Fibroblast of gingiva (primary cell): ENCODE measurements around the gene CD22.

Experiments used
- DNase-seq: peaks from one replicate; pipeline ENCODE4 v3.0.0-alpha.2; 2011; ENCODE audit warnings: low read depth

The CD22 gene

DNA sequence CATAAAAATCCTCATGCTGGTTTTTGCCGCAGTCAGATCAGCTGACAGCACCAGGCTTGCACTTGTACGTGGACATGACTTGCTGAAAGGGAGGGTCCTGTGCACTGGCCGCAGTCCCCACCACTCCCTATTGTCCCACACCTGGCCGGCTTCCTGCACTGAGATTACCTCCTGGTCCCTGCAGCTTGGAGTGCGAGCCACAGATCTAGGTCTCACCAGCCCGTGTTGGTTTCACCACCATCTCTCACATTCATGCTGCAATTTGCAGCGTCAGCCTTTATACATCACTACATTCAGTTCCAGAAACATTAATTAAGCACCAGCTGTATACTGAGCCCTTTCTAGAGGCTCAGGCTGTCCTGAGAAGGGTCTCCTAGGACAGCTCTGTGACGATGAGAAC, 15.0 kb upstream of the CD22 start:
- DNase-seq: no peak

DNA sequence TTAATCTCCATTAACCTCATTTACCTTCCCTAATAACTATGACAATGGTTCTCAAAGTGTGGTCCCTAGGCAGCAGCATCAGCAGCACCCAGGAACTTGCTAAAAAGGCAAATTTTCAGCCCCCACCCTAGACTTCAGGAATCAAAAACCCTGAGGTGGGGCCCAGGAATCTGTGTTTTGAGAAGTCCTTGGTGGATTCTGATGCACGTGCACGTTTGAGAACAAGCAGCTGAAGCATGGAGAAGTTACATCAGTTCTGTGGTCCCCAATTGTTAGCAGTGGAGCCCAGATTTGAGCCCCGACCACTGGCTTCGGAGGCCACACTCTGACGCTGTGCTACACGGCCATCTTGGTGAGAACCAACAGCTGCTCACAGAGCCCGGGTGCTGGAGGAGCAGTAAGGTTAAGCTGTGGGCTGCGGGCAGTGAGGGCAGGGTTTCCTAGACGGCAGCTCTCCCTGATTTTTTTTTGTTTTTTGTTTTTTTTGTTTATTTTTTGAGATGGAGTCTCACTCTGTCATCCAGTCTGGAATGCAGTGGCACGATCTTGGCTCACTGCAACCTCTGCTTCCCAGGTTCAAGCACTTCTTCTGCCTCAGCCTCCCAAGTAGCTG, 14.0 kb upstream of the CD22 start:
- DNase-seq: no peak

DNA sequence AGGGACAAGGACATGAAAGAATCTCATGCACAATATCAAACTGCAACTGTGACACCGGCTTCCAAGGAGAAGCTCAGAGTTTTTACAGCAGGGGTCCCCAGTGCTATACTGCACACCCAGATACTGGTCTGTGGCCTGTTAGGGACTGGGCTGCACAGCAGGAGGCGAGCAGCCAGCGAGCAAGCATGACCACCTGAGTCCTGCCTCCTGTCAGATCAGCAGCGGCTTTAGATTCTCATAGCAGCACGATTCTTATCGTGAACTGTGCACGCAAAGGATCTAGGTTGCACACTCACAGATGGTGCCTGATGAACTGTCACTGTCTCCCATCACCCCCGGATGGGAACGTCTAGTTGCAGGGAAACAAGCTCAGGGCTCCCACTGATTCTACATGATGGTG, 13.1 kb upstream of the CD22 start:
- DNase-seq: no peak

DNA sequence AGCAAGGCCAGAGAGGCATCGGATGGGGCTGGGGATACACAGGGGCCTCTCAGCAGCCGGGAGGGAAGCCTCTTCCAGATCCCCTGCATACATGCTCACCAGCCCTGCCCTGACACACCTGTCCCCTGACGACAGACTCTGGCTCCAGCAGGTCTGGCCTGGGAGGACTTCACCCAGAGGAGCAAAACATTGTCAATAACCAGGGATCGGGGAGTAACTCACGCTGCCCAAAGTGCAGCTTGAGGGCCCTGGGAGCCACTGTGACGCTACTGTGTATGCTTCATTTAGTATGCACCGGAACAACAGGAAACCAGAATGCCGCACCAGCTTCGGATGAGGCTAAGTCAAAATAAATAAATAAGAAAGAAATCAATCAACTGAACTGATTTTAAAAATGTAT, 12.4 kb upstream of the CD22 start:
- DNase-seq: no peak

DNA sequence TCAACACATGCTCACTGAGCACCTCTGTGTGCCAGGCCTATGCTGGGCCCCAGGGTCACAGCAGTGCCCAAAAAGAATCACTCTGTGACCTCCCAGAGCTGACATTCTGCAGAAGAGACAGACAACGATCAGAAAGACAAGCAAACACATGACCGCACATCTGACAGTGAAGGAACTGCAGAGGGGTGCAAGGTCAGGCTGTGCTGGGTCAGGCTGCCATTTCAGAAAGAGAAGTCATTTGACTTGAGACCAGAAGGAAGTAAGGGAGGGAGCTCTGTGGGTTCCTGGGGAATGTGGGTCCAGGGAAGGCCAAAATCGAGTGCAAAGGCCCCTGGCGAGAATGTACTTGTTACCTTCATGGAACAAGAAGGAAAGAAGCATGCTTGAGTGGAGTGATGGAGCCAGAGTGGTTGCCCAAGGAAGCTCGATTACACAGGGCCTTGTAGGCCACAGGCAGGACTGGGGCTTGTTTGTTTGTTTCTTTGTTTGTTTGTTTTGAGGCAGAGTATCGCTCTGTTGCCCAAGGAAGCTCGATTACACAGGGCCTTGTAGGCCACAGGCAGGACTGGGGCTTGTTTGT, 11.4 kb upstream of the CD22 start:
- DNase-seq: no peak

DNA sequence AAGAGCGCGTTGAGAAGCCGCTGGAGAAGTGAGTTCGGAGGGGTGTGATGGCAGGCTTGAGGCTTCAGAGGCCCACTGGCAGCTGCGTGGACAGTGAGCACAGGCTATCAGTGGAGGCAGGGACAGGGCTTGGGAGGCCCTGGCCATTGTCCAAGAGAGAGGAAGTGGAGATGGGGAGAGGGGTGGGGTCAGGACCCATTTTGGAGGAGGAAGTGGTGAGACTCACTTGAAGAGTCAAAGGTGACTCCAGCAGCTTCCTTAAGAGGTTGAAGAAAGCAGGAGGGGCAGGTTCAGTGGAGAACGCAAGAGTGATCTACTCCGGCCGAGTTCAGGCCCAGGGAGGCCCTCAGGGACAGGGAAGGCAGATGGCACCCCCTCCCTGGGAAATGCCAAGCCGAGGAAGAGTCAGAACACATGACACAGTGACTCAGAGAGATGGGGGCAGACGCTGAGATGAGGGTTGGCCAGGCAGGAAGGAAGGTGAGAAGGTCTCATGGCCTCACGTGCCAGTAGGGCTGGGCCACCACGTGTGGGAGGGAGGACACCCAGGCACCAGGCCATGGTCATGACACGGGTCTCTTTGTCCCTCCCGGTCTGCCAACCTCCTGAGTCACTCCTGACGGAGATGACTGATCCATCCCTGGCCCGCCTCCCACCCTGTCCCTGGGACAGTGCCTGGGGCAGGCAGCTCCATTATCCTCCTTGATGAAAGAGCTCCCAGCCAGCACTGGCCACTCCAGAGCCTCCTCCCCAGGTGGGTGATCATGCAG, 10.1 kb upstream of the CD22 start:
- DNase-seq: peak; percentile 70

DNA sequence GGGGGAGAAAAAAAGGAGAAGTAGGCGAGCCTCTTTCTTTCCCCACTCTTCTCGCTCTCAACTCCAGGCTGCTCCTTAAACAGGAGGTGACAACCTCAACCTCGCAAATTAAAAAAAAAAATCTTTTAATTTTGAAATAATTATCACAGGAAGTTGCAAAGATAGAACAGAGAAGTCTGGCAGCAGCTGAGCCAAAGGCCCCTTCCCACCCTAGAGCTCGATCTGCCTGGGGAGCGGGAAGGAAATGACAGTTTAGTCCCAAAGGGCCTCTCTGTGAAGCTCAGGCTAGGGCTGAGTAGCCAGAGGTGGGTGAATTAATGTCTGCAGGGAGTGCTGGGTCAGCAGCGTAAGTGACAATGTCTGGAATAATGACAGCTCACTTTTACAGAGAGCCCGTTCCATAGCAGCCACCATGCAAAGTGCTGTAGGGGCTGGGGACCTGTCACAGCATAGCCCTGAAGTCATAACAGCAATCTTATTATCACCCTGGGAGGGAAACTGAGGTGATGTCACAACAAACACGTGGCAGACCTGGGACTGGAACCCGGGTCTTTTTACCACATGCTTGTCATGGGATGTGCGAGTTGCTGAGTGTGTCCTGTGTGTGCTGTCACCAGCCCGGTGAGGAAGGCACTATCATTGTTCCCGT, 8.8 kb upstream of the CD22 start:
- no peak for DNase-seq

DNA sequence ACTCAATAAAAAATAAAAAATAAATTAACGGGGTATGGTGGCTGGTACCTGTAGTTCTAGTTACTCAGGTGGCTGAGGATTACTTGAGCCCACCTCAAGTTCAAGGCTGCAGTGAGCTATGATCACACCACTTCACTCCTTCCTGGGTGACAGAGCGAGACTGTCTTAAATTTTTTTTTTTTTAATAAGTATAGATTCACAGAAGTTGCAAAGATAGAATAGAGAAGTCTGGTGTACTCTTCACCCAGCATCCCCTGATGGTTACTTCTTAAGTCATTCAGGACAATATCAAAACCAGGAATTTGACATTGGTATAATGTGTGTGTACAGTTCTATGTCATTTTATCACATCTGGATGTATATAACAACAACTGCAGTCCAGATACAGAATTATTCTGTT, 7.7 kb upstream of the CD22 start:
- DNase-seq: no peak

DNA sequence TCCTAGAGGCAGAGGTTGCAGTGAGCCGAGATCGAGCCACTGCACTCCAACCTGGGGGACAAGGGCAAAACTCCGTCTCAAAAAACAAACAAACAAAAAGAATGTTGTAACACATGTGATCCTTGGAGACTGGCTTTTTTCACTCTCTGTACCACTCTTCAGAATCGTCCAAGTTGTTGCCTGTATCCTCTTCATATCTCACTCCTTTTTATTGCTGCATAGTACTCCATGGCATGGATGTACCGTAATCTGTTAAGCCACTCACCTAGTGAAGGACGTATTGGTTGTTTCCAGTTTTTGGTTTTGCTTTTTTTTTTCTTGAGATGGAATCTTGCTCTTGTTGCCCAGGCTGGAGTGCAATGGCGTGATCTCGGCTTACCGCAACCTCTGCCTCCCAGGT, 7.0 kb upstream of the CD22 start:
- DNase-seq: no peak

DNA sequence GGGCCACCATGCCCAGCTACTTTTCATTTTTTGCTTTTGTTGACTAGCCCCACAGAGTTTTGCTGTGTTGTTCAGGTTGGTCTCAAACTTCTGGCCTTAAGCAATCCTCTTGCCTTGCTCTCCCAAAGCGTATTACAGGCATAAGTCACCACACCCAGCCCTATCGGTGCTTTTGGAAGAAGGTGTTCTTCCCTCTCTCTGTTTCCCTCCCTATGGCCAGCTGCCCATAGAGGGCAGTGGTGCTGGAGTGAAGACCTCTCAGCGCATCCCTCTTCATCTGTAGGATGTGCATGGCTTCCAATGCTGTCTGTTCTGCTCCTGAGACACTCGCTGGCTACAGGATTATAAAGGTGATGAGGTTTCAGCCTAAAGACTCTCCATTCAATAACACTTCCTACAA, 1.3 kb upstream of the CD22 start:
- DNase-seq: no peak

DNA sequence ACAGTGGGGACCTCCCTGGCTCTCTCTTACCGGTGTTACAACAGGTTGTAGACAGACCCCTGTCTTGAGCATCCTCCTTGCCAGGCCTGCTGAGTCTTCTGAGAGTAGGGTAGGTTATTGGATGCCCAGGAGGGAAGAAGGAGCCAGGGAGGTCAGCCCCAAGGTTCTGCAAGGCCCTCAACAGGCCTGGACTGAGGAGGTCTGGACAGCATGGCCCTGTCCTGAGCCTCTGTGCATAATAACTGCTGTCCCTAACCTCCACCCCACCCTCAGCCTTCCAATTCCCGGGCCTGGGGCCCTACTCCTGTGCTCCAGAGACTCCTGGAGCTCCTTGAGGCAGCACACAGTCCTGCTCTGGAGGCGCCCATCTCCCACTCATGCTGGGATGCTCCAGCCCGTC, 336 bp downstream of the CD22 start:
- DNase-seq: no peak

DNA sequence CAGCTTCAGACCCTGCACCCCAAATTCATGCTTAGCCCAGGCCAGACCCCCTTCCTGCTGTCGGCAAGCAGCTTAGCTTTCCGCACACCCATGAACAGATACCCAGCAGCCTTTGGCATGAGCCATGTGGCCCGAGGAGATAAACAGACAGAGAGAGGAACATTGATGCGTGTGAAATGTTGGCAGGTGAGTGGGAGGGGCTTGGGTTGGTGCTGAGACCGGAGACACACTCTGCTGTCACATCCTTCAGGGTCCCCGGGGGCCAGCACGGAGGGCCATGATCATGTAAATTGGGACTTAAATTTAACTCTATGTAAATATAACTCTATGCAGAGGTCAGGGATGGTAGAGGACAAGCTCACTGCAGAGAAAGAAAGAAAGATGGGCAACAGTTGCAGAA, 1.5 kb downstream of the CD22 start:
- DNase-seq: no peak

DNA sequence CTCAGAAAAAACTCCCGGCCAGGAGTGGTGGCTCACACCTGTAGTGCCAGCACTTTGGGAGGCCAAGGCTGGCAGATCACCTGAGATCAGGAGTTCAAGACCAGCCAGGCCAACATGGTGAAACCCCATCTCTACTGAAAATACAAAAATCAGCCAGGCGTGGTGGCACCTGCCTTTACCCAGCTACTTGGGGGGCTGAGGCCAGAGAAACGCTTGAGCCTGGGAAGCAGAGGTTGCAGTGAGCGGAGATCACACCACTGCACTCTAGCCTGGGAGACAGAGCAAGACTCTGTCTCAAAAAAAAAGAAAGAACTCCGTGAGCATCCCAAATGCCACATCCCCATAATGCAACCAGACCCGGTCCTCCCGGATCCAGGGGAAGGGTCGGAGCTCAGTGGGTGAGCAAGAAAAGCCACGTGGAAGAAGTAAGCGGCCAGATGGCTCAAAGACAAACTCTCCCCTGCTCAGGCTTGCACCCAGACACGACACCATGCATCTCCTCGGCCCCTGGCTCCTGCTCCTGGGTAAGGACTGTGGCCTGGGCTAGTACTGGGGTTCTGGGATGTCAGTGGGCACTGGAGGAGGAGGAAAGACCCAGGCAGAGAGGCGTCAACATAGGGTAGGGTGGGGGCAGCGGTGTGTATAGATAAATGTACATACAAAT, 2.7 kb downstream of the CD22 start:
- no peak for DNase-seq

DNA sequence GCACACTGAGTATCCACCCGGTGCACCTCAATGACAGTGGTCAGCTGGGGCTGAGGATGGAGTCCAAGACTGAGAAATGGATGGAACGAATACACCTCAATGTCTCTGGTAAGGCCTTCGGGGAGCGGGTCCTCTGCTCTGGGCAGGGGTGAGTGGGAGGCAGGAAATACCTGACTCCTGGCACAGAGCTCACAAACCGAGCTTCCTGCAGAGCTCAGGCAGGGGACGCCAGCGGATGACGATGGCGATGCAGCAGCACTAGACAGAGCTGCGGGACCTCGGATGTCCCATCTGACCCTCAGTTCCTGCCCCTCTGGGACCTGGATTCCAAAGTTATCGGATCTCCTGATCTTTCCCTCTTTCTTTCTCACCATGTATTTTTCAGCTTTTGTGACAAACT, 3.8 kb downstream of the CD22 start:
- no peak for DNase-seq

DNA sequence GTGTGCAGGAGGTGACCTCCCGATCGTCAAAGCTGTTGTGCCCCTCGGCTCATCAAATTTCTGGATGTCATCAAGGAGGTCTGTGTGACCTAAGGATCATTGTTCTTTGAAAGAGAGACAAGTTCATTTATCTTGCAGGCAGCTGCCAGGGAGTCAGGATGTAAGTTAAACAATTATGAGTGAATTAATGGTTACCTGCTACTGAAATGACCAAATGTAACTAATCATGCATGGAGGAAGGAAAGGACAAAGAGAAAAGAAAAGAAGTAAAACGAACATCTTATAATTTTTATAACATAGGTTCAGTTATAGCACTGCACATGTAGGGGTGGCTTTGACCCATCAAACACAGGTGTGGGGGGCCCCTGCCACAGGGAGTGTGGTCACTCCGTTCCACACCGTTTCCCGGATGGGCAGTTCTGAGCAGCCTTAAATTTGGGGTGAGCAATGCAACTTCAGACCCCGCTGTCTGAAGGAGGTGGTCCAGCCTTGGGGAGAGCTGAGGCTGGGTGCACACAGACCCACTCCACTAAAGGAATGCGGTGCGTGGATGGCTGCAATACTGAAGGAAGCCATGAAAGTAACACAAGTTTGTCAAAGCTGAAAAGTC, 5.3 kb downstream of the CD22 start:
- no peak for DNase-seq

DNA sequence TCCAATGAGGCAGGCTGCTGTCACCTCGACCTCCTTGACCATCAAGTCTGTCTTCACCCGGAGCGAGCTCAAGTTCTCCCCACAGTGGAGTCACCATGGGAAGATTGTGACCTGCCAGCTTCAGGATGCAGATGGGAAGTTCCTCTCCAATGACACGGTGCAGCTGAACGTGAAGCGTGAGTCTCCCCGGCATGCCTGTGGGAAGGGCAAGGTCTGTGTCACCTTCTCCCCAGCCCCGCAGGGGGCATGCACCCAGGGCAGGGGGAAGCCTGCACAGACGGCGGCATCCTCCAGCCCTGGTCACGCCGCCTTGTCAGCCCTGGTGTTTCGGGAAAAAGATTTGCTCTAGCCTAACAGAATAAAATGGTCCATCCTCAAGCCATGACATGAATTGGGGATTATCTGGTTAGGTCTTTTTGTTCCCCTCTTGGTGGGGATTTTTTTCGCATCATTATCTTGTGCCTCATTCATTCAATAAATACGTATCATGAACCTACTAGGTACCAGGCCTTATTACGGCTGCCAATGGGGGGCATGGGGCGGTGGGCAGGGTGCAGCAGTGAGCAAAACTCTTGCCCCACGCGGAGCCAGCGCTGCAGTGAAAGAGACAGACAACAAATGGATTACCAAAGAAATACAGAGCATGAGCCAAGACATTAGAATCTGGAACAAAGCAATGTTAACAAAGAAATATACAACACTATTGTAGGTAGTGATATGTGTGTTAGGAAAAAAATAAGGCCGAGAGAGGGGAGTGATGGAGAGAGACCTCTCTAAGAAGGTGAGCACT, 7.4 kb downstream of the CD22 start:
- no peak for DNase-seq

DNA sequence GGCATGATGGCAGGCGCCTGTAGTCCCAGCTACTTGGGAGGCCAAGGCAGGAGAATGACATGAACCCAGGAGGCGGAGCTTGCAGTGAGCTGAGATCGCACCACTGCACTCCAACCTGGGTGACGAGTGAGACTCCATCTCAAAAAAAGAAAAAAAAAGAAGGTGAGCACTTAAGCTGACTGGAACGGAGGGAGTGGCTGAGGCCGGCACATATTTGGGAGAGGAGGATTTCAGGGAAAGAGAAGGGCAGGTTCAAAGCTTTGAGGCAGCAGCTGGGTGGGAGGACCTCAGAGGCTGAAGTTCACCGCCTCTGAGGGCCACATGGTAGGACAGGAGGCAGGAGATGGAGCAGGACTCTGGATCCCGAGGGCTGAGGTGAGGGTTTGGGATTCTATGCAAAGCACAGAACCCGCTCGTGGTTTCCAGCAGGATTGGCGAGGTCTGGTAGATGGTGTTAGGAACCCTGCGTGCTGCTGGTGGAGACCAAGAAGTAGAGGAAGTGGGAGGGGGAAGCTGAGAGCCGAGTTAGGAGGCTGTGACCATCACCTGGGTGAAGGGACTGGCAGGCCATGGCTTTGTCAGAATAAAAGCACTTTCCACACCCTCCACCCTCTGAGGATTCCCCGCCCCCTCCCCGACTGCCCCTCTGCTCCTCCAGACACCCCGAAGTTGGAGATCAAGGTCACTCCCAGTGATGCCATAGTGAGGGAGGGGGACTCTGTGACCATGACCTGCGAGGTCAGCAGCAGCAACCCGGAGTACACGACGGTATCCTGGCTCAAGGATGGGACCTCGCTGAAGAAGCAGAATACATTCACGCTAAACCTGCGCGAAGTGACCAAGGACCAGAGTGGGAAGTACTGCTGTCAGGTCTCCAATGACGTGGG, 8.4 kb downstream of the CD22 start:
- no peak for DNase-seq

DNA sequence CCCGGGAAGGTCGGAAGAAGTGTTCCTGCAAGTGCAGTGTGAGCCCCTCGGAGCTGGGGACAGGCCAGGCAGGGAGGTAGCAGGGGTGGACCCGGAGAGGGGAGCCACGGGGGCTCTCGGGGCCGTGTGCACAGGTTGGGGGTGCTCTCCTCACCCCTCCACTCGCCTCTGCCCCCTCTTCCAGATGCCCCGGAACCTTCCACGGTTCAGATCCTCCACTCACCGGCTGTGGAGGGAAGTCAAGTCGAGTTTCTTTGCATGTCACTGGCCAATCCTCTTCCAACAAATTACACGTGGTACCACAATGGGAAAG, 9.0 kb downstream of the CD22 start:
- no peak for DNase-seq

DNA sequence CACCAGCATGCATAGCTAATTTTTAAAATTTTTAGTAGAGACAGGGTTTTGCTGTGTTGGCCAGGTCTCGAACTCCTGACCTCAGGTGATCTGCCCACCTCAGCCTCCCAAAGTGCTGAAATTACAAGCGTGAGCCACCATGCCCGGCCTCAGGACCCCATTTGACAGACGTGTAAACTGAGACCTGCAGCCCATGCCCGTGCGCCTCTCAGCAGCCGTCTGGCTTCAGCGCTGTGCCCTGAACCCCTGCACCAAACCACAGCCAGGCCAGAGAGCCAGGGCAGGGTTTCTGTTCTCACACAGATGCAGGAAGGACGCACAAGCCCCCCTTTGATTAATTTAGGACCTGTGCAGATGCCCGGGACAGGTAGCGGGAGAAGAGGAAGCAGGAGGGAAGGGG, 11.4 kb downstream of the CD22 start:
- no peak for DNase-seq

DNA sequence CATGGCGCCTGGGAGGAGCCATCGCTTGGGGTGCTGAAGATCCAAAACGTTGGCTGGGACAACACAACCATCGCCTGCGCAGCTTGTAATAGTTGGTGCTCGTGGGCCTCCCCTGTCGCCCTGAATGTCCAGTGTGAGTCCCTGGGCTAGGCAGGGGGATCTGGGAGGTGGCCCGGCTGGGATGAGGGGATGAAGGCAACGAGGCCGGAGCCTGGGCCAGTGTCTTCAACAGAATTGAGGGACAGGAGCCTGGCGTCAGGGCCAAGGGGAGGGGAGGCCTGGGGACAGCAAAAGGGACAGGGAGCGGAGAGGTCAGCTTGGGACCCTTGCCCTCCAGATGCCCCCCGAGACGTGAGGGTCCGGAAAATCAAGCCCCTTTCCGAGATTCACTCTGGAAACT, 12.0 kb downstream of the CD22 start:
- no peak for DNase-seq
